HCT116 (cell line): ENCODE results near the gene OR4Q3. TPM values are rescaled to one million over a fixed set of nuclear protein-coding genes. Genes with fewer than 3 reads are reported as not detected.
"Not testable (repeated sequence)": the region's sequence is repeated elsewhere in the genome, so short reads cannot be mapped to it uniquely, and the experiment has no call there.

Experiments
- ATAC-seq: fragments of 200-7000 bp; cut with Tn5 transposase; 2 replicates; pipeline ENCODE4 v1.9.1; 2020; ENCODE audit warnings: mild to moderate bottlenecking, moderate library complexity
- BruUV-seq: library from RNA; stranded (reverse); fragments of 400-500 nt; replicated peaks from 2 replicates; lab custom pipeline; 2021; lab: Mats Ljungman, UMichigan
- CTCF ChIA-PET: fragments of 300-600 bp; sonication (Branson Sonifier 250); formaldehyde crosslinking; loops from one replicate; lab custom pipeline; 2021; ENCODE audit warnings: antibody characterized with exemption; lab: Charles Lee
- POLR2A ChIA-PET: fragments of 300-600, 350-600 bp; sonication (Branson Sonifier 250); formaldehyde crosslinking; loops from one replicate; lab custom pipeline; 2021; ENCODE audit warnings: antibody characterized with exemption; lab: Charles Lee
- RAD21 ChIA-PET, 2 experiments: fragments of 300-600 bp; sonication (Branson Sonifier 250); formaldehyde crosslinking; loops; one replicate each; lab custom pipeline; 2023; ENCODE audit warnings: low total read pairs in 2 of 2; ENCODE audit not compliant: uncharacterized antibody in 2 of 2, unreplicated experiment in 2 of 2, low non-redundant PET in 1 of 2; lab: Charles Lee
- DNase-seq: peaks from one replicate; pipeline ENCODE4 v3.0.0-alpha.2; 2010; ENCODE audit warnings: low read depth, low spot score
- H2AFZ ChIP-seq: fragments of 200-600 bp; shearing (Covaris generic), sonication (generic); 2 replicates; pipeline ENCODE4 v1.6.1; 2017; ENCODE audit warnings: low read depth, mixed run types, mixed read lengths, antibody characterized with exemption, low read length; ENCODE audit not compliant: poor library complexity, severe bottlenecking
- H3K27ac ChIP-seq: 2 replicates; pipeline ENCODE4 v1.5.1; 2012; ENCODE audit warnings: low read depth, low read length
- H3K27me3 ChIP-seq: fragments of 200-600 bp; sonication (generic); 2 replicates; pipeline ENCODE4 v1.6.1; 2016; ENCODE audit warnings: mixed run types, low read length, mixed read lengths; ENCODE audit not compliant: insufficient read depth
- H3K36me3 ChIP-seq, 2 experiments: fragments of 200-500 bp in 1 of 2; fragments of 200-600 bp in 1 of 2; sonication (Bioruptor generic) in 1 of 2; sonication (generic) in 1 of 2; 2 replicates each; pipeline versions ENCODE4 v1.5.1 to v1.6.1; 2014 to 2016; ENCODE audit warnings: low read length in 2 of 2, inconsistent platforms in 1 of 2, mixed read lengths in 1 of 2, mixed run types in 1 of 2; ENCODE audit not compliant: insufficient read depth in 2 of 2, control insufficient read depth in 1 of 2
- H3K4me1 ChIP-seq, 2 experiments: fragments of 200-600 bp in 1 of 2; sonication (generic) in 1 of 2; 2 replicates each; pipeline versions ENCODE4 v1.5.1 to v1.6.1; 2012 to 2017; ENCODE audit warnings: low read length in 2 of 2, inconsistent platforms in 1 of 2, mild to moderate bottlenecking in 1 of 2, mixed read lengths in 1 of 2, mixed run types in 1 of 2, moderate library complexity in 1 of 2; ENCODE audit not compliant: insufficient read depth in 2 of 2, control insufficient read depth in 1 of 2
- H3K4me2 ChIP-seq: fragments of 200-600 bp; sonication (generic); 2 replicates; pipeline ENCODE4 v1.6.1; 2017; ENCODE audit warnings: mixed run types, low read length, mixed read lengths
- H3K4me3 ChIP-seq, 2 experiments: fragments of 200-600 bp in 1 of 2; sonication (generic) in 1 of 2; replicated peaks in 1 of 2; 2 replicates each; pipeline ENCODE4 v1.5.1; 2011 to 2016; ENCODE audit warnings: low read length in 2 of 2, control low read depth in 1 of 2, low read depth in 1 of 2, mild to moderate bottlenecking in 1 of 2, mixed read lengths in 1 of 2, mixed run types in 1 of 2
- H3K79me2 ChIP-seq: fragments of 200-600 bp; sonication (generic); 2 replicates; pipeline ENCODE4 v1.6.1; 2017; ENCODE audit warnings: mild to moderate bottlenecking, mixed run types, low read length, moderate library complexity, mixed read lengths; ENCODE audit not compliant: insufficient read depth
- H3K9ac ChIP-seq: fragments of 200-600 bp; sonication (generic); 2 replicates; pipeline ENCODE4 v1.6.1; 2016; ENCODE audit warnings: low read length, mixed read lengths
- H3K9me2 ChIP-seq: fragments of 200-600 bp; sonication (generic), shearing (Covaris generic); 2 replicates; pipeline ENCODE4 v1.6.1; 2017; ENCODE audit warnings: mixed run types, mild to moderate bottlenecking, moderate library complexity; ENCODE audit not compliant: insufficient read depth
- H3K9me3 ChIP-seq, 2 experiments: fragments of 200-500 bp in 1 of 2; fragments of 200-600 bp in 1 of 2; sonication (Bioruptor generic) in 1 of 2; sonication (generic) in 1 of 2; 2 replicates each; pipeline ENCODE4 v1.6.1; 2014 to 2017; ENCODE audit warnings: low read length in 2 of 2, mixed read lengths in 2 of 2, inconsistent platforms in 1 of 2, low read depth in 1 of 2, mild to moderate bottlenecking in 1 of 2, mixed run types in 1 of 2, moderate library complexity in 1 of 2; ENCODE audit not compliant: control insufficient read depth in 1 of 2, insufficient read depth in 1 of 2
- H4K20me1 ChIP-seq: fragments of 200-600 bp; sonication (generic), shearing (Covaris generic); 2 replicates; pipeline ENCODE4 v1.6.1; 2017; ENCODE audit warnings: mixed run types, mild to moderate bottlenecking, moderate library complexity; ENCODE audit not compliant: insufficient read depth
- JUND ChIP-seq: IDR thresholded peaks from 2 replicates; pipeline ENCODE4 v1.6.1; 2012
- POLR2A ChIP-seq: IDR thresholded peaks from 2 replicates; pipeline ENCODE4 v1.7.0; 2011; ENCODE audit warnings: borderline replicate concordance; ENCODE audit not compliant: insufficient read depth, insufficient read length; ENCODE audit errors: extremely low read depth
- POLR2AphosphoS5 ChIP-seq: IDR thresholded peaks from 2 replicates; pipeline ENCODE4 v1.6.1; 2011; ENCODE audit warnings: mild to moderate bottlenecking, low read depth, low read length, moderate library complexity
- SP1 ChIP-seq: IDR thresholded peaks from 2 replicates; pipeline ENCODE4 v1.6.1; 2012; ENCODE audit warnings: low read depth
- intact Hi-C: fragments of 100-400 bp; cut with micrococcal nuclease; formaldehyde crosslinking; loops from 2 replicates; pipeline ENCODE4 v1.10.0; 2022
- total RNA-seq: library from RNA; stranded (reverse); gene quantifications from one replicate; pipeline ENCODE4 v1.2.1, GENCODE V29; 2021; ENCODE audit not compliant: unreplicated experiment

The OR4Q3 gene
- total RNA-seq, 1 experiment from 2014 or later, result not detected

DNA sequence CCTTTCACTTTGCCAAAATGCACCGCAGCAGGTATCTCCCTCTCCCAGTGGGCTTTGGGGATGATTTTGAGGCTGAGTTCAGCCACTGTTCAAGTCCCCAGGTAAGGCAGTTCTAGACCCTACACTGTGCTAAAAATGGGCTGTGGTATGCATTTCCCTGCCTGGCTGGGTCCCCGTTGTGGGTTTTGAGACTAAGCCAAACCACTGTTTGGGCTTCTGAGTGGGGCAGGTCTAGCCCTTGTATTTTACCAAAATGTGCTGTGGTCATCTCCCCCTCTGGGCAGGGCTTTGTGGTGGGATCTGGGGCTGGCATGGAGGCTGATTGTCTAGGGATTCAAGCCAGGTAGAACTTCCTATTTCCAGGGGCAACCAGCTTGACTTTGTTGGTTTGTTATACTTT, 13.6 kb upstream of the OR4Q3 start:
- POLR2A ChIA-PET, result no interaction called here
- BruUV-seq, result no TSS peak

DNA sequence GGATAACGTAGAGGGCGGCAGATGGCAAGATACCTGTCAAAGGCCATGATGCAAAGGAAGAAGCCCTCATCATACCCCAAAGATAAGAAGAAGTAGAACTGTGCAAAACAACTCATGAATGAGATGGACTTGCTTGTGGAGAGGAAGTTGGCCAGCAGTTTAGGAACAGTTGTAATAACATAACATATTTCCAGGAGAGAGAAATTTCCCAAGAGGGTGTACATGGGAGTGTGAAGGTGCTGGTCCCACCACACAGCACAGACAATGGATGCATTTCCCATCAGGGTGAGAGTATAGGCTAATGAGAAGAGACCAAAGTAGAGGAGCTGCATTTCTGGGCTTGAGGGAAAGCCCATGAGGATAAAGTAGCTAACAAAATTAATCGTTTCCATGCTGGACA, 9.5 kb upstream of the OR4Q3 start:
- intact Hi-C loops, H3K4me3 ChIP-seq, H3K79me2 ChIP-seq, BruUV-seq, H3K27me3 ChIP-seq, DNase-seq, H3K4me2 ChIP-seq, CTCF ChIA-PET, ATAC-seq, H3K9me2 ChIP-seq, H3K27ac ChIP-seq, H3K4me1 ChIP-seq, H4K20me1 ChIP-seq, H3K36me3 ChIP-seq, H3K9ac ChIP-seq, H2AFZ ChIP-seq, RAD21 ChIA-PET, POLR2A ChIA-PET: not testable (repeated sequence)
- H3K9me3 ChIP-seq, result peaks cover 25 to 34% of the 10 kb centered on the region in 2 experiments; a peak in 2 of 4 replicates

More for the DNA sequence above, 13.6 kb upstream of the OR4Q3 start:
- Histone ChIP-seq H3K4me3 (no peak overlapping the region), H3K36me3 (no peaks in the 10 kb centered on the region), H3K27me3 (no peaks in the 10 kb centered on the region), H3K9me2 (no peaks in the 10 kb centered on the region), H3K9ac (no peak overlapping the region), H4K20me1 (no peaks in the 10 kb centered on the region), H3K4me1 (no peaks in the 10 kb centered on the region), H3K9me3 (peaks cover 32 to 38% of the 10 kb centered on the region in 2 experiments; a peak in 3 of 4 replicates), H3K79me2 (no peaks in the 10 kb centered on the region), H3K27ac (no peak overlapping the region), H2AFZ (no peak overlapping the region), H3K4me2 (no peak overlapping the region)
- DNase-seq (no peak), ATAC-seq (no peak)
- intact Hi-C loops, result no loop called here
- ChIA-PET CTCF (no interaction called here), RAD21 (no interaction called here)
- TF ChIP-seq SP1 (no peak), POLR2AphosphoS5 (no peak), POLR2A (no peak), JUND (no peak)

DNA sequence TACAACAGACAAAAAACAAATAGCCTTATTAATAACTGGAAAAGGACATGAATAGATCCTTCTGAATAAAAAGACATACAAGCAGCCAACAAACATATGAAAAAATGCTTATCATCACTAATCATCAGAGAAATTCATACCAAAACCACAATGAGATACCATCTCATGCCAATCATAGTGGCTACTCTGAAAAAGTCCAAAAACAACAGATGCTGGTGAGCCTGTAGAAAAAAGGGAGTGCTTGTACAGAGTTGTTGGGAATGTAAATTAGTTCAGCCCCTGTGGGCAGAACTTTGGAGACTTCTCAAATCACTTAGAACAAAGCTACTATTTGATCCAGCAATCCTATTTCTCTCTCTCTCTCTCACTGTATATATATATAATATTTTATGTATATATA, 8.9 kb downstream of the OR4Q3 start:
- H3K36me3 ChIP-seq, H3K4me1 ChIP-seq, H3K4me3 ChIP-seq, ATAC-seq, H3K27me3 ChIP-seq, H3K9me2 ChIP-seq, intact Hi-C loops, DNase-seq, BruUV-seq, H2AFZ ChIP-seq, H3K79me2 ChIP-seq, H3K27ac ChIP-seq, POLR2A ChIA-PET, H3K9ac ChIP-seq, H4K20me1 ChIP-seq, RAD21 ChIA-PET, H3K4me2 ChIP-seq, CTCF ChIA-PET: not testable (repeated sequence)
- H3K9me3 ChIP-seq, result peaks cover 24 to 37% of the 10 kb centered on the region in 2 experiments; a peak in 2 of 4 replicates
